GM10847 (cell line): Measurements from ENCODE around the gene VSIG4.
A peak's percentile ranks its signal among the peaks of the same experiment; 100 is the strongest.

Experiments used
- POLR2A ChIP-seq: IDR thresholded peaks from 2 replicates; pipeline ENCODE4 v1.6.1; 2011; ENCODE audit not compliant: insufficient read length; ENCODE audit errors: extremely low read depth

VSIG4 gene

DNA sequence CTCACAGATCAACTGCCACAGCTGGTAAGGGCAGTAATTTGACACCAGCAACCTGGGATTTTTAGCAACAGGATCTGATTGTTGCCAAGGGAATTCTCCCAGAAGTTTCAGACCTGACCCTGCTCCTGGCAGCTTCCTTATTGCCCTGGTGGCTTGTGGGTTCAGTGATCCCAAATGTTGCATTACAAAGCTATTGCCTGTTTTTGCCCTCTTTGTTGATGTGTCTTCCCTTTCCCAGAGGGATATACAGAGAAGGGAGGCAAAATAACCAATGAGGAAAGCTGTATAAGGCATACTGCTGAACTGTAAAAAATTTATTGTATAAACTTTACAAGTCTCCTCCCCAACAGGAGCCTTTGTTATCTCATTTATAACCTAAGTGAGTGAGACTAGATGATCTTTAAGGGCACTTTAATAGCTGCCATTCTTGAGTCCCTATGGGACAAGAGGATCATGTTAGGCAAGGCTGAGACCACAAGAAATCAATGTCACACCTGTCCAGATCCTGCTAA is 22.2 kb downstream of the VSIG4 start:
- TF ChIP-seq POLR2A = no peak

DNA sequence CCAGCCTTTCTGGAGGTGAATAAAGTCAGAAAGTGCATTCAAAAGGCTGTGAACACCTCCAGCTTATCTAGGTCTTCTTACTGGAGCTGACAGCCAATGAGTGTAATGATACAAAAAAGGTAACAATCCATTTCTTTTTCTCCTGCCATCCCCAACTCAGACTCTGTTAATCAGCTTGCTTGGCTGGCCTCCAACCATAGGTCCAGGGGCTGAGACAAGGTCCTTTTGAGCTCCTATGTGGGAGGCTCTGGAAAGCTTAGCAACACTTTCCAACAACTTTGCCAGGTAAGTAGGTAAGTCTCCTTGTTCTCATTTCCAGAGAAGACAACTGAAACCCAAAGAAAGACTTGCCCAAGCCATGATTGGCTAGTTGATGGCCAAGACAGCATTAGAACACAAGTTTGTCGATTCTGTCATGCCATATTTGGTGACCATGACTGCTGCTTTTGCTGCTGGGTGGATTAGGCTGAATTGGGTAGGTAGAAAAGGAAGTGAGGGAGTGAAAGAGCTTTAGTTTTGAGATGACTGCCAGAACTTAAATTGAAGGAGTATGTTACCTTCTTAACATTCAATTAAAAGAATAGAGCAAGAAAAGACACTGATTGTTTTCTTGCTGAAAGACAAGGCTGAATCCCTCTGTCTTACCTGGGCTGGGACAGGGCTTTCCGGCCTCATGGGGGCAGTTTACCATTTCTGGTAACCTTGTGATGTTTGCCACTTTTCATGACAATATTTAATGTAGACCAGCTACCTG is 22.8 kb downstream of the VSIG4 start:
- TF ChIP-seq POLR2A = no peak

DNA sequence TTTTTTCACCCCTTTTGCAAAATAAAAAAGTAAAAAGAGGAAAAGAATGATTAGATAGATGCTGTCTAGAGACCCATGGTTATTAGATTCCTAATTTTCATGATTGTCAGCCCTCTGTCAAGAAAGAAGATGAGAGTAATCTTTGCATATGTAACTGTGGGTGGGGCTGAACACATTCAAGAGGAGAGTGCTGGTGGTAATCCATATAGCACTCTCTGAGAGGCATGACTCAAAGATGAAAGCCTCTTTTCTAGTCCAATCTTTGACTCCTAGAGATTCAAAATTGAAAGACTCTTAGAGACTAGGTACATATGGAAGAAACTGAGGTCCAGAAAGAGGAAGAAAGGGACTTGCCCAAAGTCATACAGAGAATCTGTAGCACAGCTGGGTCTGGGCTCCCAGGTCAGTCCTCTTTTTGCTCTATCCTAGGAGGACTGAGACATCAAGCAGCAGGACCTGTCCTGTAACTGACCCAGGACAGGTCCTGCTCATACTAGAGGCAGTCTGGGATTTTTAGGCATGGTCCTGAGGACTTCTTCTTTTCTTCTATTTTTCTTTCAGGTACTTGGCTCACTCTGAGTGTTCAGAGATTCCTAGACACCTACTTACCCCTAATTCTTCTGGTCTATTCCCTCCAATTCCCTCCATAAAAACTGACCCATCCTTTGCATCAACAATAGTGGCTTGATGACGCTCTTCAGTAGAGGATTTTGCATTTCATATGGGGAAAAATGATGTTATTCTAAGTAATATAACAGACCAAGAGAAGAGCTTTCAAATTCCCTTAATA is 23.8 kb downstream of the VSIG4 start:
- TF ChIP-seq POLR2A = no peak

DNA sequence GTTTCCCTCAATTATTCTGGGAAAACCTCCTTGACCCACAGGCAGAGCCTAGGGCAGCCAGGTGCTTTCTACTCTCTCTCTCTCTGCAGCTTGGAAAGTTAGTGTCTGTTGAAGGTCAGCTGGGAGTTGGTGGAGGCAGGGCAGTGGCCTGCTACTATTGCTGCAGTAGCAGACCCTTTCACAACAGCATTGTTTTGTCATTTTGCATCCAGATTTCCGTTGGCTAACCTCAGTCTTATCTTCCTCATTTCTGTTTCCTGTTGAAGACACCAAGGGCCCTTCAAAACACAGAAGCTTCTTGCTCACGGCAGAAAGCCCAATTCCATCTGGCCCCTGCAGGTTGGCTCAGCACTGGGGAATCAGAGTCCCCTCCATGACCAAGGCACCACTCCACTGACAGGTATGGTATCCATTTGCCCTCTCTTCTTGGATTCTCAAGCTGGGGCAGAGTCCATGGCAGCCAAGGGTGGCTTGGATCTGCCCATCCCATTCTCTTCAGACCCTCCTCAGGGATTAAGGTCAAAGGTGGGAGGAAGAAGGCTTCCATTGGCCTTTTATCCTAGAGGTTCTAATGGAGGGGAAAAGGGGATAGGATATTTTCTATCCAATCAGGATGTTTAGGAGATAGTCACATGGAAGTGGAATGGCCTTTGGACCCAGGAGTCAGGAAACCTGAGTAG is 24.6 kb downstream of the VSIG4 start:
- TF ChIP-seq POLR2A = peak; percentile 26

DNA sequence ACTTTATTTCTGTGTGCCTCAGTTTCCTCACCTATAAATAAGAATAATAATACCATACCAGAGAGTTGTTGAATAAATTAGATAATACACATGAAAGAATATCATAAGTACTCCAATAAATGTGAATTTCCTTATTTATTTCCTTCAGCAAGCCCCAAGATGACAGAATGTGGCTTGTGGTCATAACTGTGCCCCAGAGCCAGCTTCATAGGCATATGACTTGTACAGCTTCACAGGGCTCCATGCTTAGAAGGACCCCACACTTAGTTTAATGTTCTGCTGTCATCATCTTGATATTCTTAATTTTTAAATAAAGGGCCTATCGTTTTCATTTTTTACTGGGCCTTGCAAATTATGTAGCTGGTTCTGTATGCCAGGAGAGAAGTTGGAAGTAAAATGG is 25.3 kb downstream of the VSIG4 start:
- TF ChIP-seq POLR2A = no peak

DNA sequence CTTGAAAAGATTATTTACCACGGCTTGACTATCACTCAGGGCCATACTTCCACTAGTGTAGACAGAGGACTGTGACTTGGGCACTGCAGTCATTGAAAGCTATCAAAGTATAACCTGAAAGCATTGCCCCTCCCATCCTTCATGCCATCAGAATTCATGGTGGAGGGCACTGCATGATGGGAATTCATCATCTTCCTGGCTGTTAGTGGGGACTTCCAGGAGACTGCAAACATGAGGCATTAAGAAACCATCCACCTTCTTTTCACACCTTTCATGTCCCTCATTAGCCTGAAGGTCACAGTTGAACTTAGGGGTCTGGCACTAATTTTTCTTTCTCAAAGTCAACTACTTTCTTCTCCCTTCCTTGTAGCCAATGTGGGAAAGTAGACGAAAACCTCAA is 25.8 kb downstream of the VSIG4 start:
- no peak for TF ChIP-seq POLR2A

DNA sequence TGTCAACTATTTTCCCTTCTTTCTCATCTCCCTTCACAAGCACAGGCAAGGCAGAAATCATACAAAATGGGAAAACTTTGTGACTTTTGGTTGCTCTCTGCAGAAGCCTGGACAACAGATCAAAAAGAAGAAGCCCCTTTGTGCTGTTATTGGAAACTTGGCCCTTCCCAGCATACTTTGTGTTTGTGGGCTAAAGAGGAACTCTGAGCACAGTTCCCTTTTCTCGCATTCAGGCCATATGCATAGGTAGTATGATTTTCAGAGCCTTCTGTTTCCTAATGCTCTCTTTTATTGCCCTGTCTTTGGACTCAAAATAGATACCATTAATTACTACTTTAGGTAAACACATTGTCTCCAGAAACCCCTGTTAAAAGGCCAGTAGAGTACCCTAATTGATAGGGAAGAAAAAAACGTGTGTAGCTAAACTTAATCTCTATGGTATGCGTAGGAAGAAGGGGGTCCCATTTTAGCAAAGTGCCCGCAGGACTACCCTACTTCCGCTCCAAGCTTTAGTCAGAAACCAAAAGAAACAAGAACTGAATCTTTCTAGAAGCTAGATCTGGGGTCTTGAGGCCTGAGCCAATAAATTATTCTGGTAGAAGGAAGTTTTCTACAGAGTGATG is 26.6 kb downstream of the VSIG4 start:
- TF ChIP-seq POLR2A = no peak

DNA sequence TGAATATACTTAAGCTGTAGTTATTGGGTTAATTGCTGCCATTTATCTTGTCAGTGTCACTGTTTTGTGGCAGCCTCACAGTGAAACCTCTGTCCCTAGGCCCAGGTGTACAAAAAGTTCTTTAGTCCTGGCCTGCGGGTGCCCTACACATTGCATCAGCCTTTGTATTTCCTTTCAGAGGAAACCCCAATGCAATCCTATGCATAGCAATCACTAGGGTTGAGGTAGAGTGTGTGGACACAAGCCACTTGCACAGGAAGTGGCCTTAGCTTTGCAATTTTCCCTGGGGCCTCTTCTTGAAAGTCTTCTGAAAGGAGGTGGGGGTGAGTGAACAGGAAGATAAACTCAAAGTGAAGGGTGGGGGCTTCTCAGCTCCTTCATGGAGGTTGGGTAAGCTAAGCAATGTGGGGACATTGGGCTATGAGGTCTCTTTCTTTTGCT is 27.8 kb downstream of the VSIG4 start:
- TF ChIP-seq POLR2A = no peak

DNA sequence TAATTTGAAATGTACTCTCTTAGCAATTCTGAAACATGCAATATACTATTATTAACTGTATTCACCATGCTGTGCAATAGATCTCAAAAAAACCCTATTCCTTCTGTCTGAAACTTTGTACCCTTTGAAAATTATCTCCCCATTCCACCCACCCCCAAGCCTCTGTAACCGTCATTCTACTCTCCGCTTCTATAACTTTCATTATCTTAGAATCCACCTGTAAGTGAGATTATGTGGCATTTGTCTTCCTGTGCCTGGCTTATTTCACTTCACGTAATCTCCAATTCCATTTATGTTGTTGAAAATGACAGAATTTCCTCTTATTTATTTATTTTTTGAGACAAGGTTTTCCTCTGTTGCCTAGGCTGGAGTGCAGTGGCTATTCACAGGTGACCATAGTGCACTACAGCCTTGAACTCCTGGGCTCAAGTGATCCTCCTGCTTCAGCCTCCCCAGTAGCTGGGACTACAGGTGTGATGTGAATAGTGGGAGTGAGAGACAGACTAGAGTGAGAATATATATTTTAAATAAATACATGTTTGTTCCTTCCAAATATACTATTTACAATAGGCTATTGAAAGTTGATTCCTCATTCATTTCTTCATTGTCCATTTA is 30.5 kb downstream of the VSIG4 start:
- no peak for TF ChIP-seq POLR2A

DNA sequence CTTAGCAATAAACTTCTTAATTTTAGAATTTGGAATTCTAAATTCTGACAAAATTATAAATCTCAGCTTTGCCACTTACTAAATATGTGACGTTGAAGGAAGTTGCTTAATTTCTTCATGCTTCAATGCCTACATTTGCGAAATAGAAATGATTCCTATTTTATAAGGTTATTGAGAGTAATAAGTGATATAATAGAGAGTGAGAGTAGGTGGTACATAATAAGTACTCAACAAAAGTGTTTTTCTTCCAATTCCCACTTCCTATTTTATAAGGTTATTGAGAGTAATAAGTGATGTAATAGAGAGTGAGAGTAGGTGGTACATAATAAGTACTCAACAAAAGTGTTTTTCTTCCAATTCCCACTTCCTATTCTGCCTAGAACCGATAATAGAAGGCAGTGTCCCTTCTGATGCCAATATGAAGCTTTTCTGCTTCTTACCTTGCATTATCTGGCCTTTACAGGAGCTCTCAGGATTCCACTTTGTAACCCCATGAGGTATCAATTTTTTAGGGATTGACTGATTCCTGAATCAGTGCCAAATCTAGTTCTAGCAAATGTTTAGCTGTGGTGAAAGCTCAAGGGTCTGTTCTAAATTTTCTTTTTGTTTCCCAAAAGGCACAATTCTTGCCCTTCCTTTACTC is 31.4 kb downstream of the VSIG4 start:
- no peak for TF ChIP-seq POLR2A

DNA sequence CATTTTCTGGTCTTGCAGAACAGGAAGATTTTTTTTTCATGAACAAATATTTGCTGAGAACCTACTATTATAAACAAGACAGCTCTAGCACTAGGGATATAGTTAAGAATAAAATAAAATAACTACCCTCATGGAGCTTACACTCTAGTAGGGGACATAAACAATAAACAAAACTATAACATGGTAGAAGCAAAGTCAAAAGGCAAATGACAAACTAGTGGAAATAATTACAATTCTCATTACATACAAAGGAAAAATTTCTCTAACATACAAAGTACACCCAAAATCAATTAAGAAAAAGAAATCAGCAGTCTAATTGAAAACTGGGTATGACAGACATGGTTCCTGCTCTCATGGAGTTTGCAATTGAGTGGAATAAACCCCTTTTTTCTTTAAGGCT is 32.0 kb downstream of the VSIG4 start:
- TF ChIP-seq POLR2A = no peak

DNA sequence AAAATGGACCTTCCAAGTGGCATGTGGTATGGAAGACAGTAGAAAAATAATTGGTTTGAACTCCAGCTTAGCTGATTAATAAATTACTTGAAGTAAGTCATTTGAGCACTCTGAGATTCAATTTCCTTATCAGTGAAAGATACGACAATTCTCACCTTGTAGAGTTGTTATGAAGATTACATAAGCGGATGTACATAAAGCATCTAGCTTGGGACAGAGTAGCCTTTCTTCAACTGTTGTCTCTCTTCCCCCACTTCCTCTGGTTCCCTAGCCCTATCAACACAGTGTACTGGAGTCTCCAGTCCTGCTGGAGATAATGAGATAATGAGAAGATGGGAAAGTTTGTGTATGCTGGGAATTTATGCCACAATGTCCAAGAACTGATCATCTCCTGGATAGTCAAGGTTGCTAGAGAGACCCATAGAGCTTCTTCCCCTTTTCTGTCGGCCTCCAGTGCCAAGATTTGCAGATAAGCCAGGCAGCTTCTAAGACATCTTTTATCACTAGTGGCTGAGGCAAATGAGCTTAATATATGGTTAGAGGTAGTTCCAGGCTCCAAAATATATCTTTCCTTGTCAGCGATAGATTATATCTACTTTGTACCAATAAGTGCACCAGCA is 33.9 kb downstream of the VSIG4 start:
- no peak for TF ChIP-seq POLR2A

DNA sequence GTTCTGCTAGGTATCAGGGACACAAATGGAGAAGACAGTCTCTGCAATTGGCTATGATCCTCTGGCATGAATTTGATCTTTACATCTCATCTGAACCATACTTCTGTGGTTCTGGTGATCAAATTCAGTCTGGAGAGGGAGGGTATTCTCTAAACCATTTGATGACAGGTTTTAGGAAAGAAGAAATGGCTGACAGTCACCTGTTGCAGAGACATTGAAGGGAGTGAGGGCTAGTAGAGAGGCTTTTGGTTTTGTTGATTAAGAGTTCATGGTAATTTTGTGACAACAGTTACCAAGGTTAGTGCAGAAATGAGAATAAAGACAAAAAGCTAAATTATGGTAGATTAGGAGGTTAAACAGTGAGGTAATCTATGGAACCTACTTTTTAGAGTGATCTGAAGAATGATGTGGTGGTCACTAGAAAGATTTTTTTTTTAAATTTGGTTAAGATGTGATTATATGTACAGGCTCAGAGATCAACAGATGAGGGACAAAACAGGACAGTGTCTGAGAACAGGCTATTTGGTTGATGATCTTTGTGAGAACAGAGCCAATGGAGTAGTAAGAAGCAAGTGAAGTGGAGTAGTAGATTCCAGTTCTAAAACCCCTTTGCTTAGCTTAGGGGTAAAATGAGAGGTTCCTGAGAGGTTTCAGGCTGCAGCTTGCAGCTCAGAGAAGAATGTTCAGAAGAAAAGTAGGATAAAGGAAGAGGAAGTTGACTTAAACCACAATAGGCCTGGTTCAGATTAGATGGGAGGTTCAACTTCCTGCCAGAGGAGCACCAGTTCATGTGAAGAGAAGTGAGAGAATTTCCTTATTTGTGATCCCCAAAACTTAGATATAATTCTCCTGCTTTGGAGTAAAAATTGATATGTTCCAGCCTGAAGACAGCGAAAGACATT is 34.7 kb downstream of the VSIG4 start:
- TF ChIP-seq POLR2A = no peak
